DMS79 treated with DMSO at 0.1 percent for 48 hours (cell line): ENCODE data around the gene STRA6.
"Not testable (repeated sequence)": the region's sequence is repeated elsewhere in the genome, so short reads cannot be mapped to it uniquely, and the experiment has no call there.

Experiments used
- DNase-seq: peaks from one replicate; lab custom pipeline; 2025; lab: John Stamatoyannopoulos, UW

Gene STRA6

GRCh38 chr15:74160390-74160789 lies 42.2 kb downstream of the STRA6 start:
- not testable (repeated sequence) for DNase-seq

DNA sequence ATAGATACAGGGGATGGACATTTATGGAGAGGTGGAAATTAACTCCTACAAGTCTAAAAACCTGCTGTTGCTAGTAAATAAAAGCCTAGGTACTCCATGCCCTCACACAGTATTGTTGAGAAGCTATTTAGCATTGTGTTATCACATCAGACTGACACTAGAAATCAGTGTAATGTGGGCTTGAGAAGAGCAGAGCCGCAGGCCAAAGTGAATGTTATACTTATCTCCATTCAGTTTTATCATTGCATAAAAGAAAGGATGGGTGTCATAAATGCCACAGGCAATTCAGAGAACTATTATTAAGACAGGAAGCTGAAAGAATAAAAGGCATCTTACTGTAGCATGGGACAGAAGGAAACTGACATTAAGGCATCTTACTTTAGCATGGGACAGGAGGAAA lies 42.8 kb downstream of the STRA6 start:
- no peak for DNase-seq

DNA sequence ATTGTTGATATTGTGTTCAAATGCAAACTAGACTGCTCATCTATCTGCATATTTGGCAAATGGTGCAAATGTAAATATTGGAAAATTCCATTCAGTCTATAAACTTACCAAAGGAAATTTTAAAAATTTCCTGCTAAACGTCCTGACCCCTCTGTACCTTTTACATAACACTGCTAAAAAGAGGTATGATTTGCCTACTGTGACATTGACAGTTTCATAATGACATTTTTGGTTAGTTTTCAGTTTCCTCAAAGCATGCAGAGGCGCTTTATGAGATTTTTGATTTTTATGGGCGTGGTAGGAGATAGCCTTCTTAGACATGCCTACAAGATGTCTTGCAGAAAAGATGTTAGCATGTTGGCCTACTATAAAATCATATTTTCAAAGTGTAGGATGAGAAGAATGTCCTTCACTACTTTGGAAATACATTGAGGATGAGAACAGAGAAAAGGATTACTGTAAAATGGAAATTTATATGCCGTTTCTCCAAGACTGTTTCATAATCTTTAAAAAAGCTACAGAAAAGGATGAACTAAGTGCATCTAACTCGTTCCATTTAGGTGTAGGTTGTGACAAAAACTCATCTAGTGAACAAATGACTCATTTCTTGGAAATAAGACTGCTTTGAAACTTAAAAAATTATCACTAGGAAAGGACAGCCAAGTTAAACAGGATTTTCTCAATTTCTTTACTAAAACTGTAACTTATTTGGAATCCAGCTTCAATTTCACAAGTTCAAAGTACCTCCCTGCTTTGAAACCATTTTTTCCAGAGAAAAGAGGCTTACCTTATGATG lies 43.5 kb downstream of the STRA6 start:
- DNase-seq = no peak

- no peak for DNase-seq
These were observed 44.4 kb downstream of the STRA6 start for GRCh38 chr15:74157868-74158827.

DNA sequence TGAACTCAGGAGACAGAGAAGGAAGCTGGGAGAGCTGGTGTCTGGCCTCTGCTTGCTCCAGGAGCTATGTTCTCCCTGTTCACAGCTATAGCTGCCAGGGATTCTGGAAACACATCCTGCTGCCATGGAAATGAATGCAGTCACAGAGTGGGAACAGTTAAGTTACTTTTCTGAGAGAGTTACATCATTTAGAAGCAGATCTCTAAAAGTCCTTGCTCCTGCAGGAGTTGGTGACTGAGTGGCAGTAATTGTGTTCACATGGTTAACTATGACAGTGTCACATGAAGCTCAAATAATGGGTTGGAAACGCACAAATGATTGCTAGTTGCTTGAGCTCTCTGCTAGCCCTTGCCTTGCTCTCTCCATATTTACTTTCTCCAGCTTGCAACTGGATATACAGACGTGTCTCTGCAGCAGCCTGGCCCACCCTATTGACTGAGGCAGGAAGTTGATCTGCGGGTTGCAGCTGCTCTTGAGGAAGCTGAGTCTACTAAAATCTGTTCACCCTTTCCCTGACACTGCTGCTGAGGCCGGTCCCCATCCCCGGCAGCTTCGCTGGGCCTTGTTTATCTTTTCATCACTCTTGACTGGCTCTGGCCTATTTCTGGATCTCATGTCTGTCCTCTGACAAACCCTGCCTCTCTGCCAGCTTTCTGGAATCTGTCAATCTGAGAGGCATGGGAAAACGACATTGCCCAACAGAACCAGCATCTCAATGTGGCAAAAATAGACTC lies 45.7 kb downstream of the STRA6 start:
- DNase-seq = no peak

- DNase-seq = no peak
These were observed 46.7 kb downstream of the STRA6 start for GRCh38 chr15:74155766-74156417.

DNA sequence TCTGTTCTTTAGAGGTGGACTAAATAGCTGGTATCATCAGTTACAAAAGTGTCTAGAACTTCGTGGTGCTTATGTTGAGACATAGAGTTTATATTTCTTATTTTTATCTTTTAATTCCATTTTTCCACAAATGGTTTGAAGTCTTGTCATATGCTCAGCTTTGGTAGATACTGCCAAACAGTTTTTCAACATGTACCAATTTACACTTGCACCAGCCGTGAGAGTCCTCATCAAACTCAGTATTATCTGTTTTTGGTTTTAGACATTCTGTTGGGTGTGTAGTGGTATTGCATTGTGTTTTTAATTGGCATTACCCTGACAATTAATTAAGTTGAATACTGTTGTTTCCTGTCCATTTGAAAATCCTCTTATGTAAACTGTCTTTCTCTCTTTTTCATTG lies 55.5 kb downstream of the STRA6 start:
- no peak for DNase-seq

GRCh38 chr15:74146277-74146800 lies 56.2 kb downstream of the STRA6 start:
- DNase-seq = no peak

DNA sequence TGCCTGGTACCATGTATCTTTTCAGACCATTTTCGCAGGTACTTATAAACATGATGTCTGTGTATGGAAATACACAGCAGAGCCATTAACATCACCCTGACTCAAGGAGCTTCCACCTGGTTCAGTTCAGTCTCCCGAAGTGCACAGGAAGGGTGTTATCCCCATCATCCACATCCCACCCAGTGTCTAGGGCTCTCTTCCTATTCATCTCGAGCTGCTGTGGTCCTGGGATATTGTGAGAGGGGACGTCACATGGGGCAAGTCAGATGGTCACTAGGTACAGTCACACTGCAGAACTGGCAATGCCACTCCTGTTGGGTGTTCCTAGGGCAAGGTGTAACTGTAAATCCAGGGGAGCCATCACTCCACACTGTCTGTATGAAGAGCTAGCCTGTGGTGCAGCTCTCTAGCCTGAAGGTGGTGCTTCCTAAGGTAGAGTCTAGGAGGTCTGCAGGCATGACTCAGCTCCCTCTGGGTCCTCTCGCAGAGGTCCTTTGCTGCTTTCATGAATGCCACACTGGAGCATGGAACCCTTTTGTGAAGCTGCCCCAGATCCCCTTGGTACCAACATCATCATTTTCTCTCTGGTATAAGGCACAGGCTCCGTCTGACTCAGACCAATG lies 58.3 kb downstream of the STRA6 start:
- no peak for DNase-seq

DNA sequence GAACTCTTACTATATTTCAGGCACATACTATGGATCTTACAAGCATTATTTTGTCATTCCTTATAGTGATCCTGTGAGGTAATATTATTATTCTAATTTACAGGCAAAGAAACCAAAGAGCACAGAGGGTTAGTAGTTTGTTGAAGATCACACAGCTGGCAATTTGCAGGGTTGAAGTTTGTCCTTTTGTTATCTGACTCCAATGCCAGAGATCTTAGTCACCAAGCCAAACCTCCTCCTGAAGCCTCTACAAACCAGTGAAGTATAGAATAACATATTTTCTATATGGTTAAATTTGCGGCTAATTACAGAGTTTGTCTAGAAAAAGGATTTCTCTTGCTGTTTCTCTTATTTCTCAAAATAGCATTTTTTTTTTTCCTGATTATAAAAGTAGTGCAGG lies 61.0 kb downstream of the STRA6 start:
- DNase-seq = no peak

DNA sequence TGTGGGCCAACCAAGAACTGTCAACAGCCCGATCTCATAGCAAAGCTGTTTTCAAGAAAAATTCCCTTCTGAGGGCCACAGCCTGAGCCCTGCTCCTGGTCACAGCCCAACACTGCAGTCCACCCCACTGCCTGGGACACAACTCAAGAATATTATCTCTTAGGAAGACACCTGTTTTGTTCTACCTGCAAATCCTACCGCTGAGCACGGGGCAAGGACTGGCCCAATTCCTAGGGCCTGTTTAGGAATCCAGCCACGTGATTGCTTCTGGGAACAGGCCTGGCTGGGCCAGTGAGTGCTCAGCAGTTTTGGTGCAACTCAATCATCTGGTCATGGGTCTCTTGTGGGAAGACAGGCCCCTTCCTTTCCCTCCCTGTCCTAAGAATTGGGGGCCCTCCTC lies 63.9 kb downstream of the STRA6 start:
- DNase-seq = no peak

DNA sequence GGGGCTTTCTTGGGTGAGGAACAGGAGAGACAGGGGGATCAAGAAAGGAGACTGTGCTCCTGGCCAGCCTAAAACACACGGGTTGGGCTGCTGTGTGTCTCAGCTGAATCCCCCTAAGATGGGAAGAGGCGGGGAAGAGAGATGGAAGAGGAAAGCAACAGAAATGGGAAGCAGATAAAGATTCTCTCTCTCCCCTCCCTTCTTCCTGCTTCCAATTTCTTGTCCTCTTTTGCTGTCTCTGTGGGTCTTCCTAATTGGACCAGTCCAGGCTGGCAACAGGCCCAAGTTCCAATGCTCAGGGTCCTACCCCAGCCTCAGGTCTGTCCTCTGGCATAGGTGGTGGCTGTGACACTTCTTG lies 65.1 kb downstream of the STRA6 start:
- no peak for DNase-seq

GRCh38 chr15:74136814-74137536 lies 65.6 kb downstream of the STRA6 start:
- DNase-seq = peak; percentile 5

- DNase-seq = no peak
These were observed 66.1 kb downstream of the STRA6 start for GRCh38 chr15:74136540-74136813.

DNA sequence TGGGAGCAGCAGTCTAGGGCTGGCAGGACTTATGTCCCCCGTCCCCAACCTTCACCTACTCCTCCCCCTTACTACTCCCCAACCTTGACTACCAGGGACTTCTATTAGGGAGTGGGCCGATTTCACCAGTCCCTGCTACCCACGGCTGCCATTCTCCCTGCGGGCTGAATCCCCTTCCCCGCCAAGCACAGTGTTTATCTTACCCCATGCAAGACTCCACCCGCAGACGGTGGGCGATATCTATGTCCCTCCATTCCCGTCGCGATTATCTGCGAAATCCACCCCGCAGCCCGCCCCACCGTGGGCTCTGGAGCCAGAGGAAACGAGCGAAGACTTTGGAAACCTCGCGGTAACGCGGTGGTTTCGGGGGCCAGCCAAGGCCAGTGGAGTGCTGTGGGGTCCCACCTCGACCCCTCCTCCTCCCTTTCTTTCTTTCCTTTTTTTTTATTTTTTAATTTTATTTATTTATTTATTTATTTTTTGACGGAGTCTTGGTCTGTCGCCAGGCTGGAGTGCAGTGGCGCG lies 67.5 kb downstream of the STRA6 start:
- DNase-seq = no peak

GRCh38 chr15:74134387-74135027 lies 68.1 kb downstream of the STRA6 start:
- no peak for DNase-seq

DNA sequence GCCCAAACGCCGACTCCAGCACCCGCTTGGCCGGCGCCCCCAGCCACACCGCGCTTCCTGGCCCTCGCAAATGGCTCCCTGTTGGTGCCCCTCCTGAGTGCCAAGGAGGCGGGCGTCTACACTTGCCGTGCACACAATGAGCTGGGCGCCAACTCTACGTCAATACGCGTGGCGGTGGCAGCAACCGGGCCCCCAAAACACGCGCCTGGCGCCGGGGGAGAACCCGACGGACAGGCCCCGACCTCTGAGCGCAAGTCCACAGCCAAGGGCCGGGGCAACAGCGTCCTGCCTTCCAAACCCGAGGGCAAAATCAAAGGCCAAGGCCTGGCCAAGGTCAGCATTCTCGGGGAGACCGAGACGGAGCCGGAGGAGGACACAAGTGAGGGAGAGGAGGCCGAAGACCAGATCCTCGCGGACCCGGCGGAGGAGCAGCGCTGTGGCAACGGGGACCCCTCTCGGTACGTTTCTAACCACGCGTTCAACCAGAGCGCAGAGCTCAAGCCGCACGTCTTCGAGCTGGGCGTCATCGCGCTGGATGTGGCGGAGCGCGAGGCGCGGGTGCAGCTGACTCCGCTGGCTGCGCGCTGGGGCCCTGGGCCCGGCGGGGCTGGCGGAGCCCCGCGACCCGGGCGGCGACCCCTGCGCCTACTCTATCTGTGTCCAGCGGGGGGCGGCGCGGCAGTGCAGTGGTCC lies 68.7 kb downstream of the STRA6 start:
- DNase-seq = no peak

- no peak for DNase-seq
These were observed 69.6 kb downstream of the STRA6 start for GRCh38 chr15:74132681-74133651.
